Mesothelial cell of epicardium (in vitro differentiated cells): ENCODE data around the gene RPP21. TPM values are rescaled to one million over a fixed set of nuclear protein-coding genes. Genes with fewer than 3 reads are reported as not detected.

Experiments used
- DNase-seq, 2 experiments: peaks; one replicate each; pipeline ENCODE4 v3.0.0; 2021; ENCODE audit warnings: low spot score in 2 of 2; ENCODE audit not compliant: unreplicated experiment in 2 of 2
- H3K27ac Mint-ChIP-seq: 2 replicates; pipeline ENCODE4 v1.8.0; 2021; ENCODE audit warnings: mixed read lengths
- H3K27me3 Mint-ChIP-seq: 2 replicates; pipeline ENCODE4 v1.8.0; 2021; ENCODE audit warnings: low read depth, mixed read lengths
- H3K36me3 Mint-ChIP-seq: 2 replicates; pipeline ENCODE4 v1.8.0; 2021; ENCODE audit warnings: mixed read lengths
- H3K4me1 Mint-ChIP-seq: 2 replicates; pipeline ENCODE4 v1.8.0; 2021; ENCODE audit warnings: mixed read lengths
- H3K4me3 Mint-ChIP-seq: 2 replicates; pipeline ENCODE4 v1.8.0; 2021; ENCODE audit warnings: mild to moderate bottlenecking, moderate library complexity, mixed read lengths
- H3K9me3 Mint-ChIP-seq: 2 replicates; pipeline ENCODE4 v1.8.0; 2021; ENCODE audit warnings: mixed read lengths
- total RNA-seq: library from RNA; stranded (reverse); gene quantifications from 3 replicates; pipeline ENCODE4 v1.2.1, GENCODE V29; 2021
- TF ChIP-seq, protein P1 (sequence below): fragments of 200-600 bp; sonication (generic); IDR thresholded peaks from one replicate; pipeline ENCODE4 v1.5.0; 2021; ENCODE audit warnings: antibody characterized with exemption; ENCODE audit not compliant: unreplicated experiment

Gene RPP21
- total RNA-seq, 1 donor from 2014 or later: 48.1 TPM

DNA sequence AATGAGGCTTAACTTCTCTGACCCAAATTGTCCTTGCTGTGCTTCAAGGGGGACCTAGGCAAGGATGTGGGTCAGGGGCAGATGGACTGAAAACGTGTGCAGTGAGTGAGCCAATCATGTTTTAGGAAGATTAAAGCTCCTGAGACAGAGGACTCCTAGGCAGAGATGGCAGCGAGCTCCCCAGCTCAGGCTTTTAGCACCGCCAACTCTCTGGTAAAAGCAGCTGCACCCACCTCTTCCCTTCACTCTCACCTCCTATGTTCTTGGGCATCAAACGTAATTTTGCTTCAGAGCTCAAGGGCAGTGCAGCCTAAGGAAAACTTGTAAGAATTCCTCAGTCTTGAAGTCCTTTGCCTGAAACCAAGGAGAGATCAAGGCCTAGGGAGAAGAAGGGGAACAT lies 10.3 kb downstream of the RPP21 start:
- Mint-ChIP-seq H3K27ac (no peak overlapping the region), H3K4me1 (peaks cover 7% of the 10 kb centered on the region), H3K36me3 (no peaks in the 10 kb centered on the region), H3K9me3 (no peaks in the 10 kb centered on the region), H3K27me3 (peaks cover 52% of the 10 kb centered on the region), H3K4me3 (no peak overlapping the region)
- TF ChIP-seq, protein P1, sequence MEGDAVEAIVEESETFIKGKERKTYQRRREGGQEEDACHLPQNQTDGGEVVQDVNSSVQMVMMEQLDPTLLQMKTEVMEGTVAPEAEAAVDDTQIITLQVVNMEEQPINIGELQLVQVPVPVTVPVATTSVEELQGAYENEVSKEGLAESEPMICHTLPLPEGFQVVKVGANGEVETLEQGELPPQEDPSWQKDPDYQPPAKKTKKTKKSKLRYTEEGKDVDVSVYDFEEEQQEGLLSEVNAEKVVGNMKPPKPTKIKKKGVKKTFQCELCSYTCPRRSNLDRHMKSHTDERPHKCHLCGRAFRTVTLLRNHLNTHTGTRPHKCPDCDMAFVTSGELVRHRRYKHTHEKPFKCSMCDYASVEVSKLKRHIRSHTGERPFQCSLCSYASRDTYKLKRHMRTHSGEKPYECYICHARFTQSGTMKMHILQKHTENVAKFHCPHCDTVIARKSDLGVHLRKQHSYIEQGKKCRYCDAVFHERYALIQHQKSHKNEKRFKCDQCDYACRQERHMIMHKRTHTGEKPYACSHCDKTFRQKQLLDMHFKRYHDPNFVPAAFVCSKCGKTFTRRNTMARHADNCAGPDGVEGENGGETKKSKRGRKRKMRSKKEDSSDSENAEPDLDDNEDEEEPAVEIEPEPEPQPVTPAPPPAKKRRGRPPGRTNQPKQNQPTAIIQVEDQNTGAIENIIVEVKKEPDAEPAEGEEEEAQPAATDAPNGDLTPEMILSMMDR: no peak
- DNase-seq: no peak

DNA sequence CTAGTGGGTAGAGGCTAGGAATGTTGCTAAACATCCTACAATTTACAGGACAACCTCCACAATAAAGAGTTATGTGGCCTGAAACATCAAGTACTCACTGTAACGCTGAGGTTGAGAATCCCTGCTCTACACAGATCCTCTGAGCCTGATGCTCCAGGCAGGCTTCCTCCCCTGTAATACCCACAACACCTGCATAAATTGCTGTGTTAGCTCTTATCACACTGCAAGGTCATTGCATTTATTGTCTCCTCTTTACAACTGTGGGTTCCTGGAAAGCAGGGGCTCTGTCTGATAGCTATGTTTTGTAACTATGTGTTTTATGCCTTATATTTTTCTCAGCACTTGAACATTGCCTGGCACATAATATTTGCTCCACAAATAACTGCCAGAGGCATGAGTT lies 11.6 kb downstream of the RPP21 start:
- no peak overlapping the region for H3K4me3 Mint-ChIP-seq
- no peak for DNase-seq
- no peaks in the 10 kb centered on the region for H3K9me3 Mint-ChIP-seq
- no peak overlapping the region for H3K27ac Mint-ChIP-seq
- H3K27me3 Mint-ChIP-seq: peaks cover 65% of the 10 kb centered on the region
- H3K4me1 Mint-ChIP-seq: peaks cover 7% of the 10 kb centered on the region
- TF ChIP-seq, protein P1: no peak
- no peaks in the 10 kb centered on the region for H3K36me3 Mint-ChIP-seq

DNA sequence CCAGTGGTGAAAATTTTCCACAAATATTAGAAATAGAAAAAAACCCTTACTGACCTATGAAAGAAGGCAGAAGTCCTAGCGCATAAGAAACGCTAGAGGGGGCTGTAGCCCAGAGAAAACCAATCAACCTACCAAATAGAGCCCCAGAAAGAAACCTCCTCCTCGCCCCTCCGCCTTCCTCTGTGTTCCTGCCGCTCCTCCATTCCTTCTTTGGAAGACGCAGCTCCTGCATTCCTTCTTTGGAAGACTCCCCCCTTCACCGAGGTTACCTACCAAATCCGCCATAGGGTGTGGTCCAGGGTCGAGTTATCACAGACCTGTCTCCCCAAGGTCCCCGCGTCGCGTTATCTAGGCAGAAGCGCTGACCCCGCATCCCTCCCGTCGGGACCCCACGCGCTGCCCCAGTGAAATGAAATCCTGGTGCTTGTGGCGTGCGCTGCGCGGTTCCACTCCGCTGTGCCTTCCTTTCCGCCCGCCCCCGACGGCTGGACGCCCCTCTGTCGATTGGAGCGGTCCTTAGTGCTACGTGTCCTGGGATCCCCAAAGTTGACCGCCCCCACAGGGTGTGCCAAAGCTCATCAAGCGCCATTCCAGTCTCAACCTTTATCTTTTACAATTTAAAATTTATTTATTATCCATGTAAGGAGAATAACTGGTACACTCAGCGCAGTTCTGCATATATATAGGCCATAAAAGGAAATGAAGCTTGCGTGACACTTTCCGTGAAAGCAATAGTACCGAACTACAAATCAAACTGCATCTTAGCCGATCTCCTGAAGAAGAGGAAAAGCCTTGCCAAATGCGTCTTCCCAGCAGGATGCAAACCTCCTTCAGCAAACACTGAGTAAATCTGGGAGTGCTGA lies 13.0 kb downstream of the RPP21 start:
- peak; percentile 33 to 54 for DNase-seq
- Mint-ChIP-seq H3K9me3 (peaks cover 4% of the 10 kb centered on the region), H3K27me3 (peaks cover 71% of the 10 kb centered on the region), H3K4me3 (peak overlapping the region; percentile 74), H3K4me1 (peaks cover 7% of the 10 kb centered on the region), H3K27ac (no peak overlapping the region), H3K36me3 (no peaks in the 10 kb centered on the region)
- TF ChIP-seq, protein P1: peak; percentile 62

DNA sequence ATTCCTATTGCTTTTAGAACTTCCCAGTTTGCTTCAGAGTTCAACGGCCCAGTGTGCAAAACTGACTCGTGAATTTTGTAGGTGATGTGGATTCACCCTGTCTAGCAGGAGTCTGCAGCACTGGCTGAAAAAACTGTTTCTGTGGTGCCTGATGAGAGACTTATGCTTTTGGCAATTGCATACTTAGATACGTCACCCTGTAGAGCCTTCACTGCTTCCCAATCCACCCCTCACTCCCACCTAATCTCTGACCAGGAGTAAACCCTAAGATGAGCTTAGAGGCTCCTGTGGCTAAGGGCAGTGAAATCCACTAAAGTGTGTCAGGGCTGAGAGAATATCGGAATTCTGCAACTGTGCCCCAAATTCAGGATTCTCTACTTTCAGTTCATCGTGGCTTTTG lies 14.3 kb downstream of the RPP21 start:
- no peaks in the 10 kb centered on the region for H3K36me3 Mint-ChIP-seq
- no peak overlapping the region for H3K27ac Mint-ChIP-seq
- TF ChIP-seq, protein P1: no peak
- DNase-seq: no peak
- H3K4me3 Mint-ChIP-seq: no peak overlapping the region
- H3K27me3 Mint-ChIP-seq: peaks cover 82% of the 10 kb centered on the region
- H3K4me1 Mint-ChIP-seq: peaks cover 7% of the 10 kb centered on the region
- peaks cover 4% of the 10 kb centered on the region for H3K9me3 Mint-ChIP-seq

DNA sequence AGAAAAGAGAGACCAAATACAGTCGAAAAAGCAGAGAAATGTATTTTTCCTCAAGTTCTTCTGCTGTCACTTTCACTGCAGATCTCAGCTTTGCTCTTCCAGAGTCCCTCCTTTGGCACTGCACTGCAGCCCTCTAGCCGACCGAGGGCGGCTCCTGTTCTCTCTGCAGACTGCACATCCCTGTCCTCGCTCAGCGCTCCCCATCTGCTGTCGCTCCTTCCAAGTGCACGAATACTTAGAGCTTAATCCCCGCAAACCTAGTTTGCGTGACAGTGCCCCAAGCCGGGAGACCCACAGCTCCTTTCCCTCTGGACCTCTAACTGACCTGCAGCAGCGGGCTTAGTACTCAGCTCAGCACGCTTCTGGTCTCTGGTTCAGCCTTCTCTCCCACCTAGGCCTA lies 15.2 kb downstream of the RPP21 start:
- TF ChIP-seq, protein P1: no peak
- Mint-ChIP-seq H3K9me3 (peaks cover 4% of the 10 kb centered on the region), H3K4me1 (peaks cover 7% of the 10 kb centered on the region), H3K36me3 (no peaks in the 10 kb centered on the region), H3K27ac (no peak overlapping the region), H3K27me3 (peaks cover 87% of the 10 kb centered on the region), H3K4me3 (no peak overlapping the region)
- no peak for DNase-seq
